22Rv1 (cell line): Measurements from ENCODE around the gene ZNF469.

Experiments used
- H3K27ac ChIP-seq: fragments of 450-650 bp; 2 replicates; pipeline ENCODE4 v1.5.1; 2017
- ZFX ChIP-seq: fragments of 450-650 bp; IDR thresholded peaks from 2 replicates; pipeline ENCODE4 v1.6.1; 2017; ENCODE audit warnings: antibody characterized with exemption, borderline replicate concordance
- TF ChIP-seq, protein P1 (sequence below): fragments of 450-650 bp; IDR thresholded peaks from 2 replicates; pipeline ENCODE4 v1.5.1; 2017; ENCODE audit warnings: mild to moderate bottlenecking

ZNF469 gene

DNA sequence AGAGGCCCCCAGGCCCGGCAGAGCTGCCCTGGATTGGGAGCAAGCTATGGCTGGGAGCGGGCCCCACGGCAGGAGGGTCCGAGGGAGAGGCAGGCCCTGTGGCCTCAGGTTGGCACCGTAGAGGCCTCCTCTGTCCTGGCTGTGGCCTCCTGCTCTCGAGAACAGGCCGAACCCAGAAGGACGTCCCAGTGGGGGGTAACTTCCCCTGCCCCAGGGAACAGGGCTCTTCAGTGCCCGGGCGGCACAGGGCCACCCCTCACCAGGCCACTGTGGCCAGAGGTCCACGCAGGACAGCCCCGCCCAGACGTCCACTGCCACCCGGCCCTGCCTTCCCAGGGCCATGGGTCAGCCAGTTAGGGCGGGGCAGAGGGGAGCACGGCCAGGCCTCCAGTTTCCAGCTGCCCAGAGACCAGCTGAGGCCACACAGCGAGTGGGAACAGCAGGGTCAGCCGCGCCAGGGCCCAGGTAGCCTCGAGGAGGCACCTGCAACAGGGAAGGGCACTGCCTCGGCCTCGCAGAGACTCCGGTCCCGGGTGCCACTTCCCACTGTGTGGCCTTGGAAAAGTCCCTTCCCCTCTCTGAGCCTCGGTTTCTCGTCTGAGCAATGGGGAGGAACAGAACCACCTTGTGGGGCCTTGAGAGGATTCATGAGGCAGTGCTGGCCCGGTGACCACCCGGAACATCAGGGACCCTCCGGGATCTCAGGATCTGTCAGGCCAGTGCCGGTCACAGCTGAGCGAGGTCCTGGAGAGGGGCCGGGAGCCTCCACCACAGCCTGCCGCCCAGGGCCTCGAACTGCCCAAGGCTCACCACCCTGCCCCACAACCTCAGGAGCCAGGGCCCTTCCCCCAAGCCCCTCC lies 32.0 kb downstream of the ZNF469 start:
- H3K27ac ChIP-seq = no peak overlapping the region
- TF ChIP-seq, protein P1, sequence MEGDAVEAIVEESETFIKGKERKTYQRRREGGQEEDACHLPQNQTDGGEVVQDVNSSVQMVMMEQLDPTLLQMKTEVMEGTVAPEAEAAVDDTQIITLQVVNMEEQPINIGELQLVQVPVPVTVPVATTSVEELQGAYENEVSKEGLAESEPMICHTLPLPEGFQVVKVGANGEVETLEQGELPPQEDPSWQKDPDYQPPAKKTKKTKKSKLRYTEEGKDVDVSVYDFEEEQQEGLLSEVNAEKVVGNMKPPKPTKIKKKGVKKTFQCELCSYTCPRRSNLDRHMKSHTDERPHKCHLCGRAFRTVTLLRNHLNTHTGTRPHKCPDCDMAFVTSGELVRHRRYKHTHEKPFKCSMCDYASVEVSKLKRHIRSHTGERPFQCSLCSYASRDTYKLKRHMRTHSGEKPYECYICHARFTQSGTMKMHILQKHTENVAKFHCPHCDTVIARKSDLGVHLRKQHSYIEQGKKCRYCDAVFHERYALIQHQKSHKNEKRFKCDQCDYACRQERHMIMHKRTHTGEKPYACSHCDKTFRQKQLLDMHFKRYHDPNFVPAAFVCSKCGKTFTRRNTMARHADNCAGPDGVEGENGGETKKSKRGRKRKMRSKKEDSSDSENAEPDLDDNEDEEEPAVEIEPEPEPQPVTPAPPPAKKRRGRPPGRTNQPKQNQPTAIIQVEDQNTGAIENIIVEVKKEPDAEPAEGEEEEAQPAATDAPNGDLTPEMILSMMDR = no peak
- TF ChIP-seq ZFX = no peak

DNA sequence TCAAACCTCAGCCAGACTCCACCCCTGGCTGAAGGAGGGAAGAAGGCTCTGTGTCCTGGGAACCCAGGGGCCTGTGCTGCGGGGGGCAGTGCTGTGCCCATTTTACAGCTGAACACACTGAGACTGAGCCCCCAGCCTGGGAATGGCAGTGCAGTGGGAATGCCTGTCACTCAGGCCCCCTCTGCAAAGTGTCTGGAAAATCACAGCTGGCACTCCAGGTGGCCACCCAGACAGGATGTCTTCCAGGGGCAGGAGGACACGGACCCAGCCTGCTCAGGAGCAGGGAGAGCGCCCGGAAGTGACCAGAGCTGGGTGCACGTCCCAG lies 32.6 kb downstream of the ZNF469 start:
- no peak for TF ChIP-seq ZFX
- no peak overlapping the region for H3K27ac ChIP-seq

DNA sequence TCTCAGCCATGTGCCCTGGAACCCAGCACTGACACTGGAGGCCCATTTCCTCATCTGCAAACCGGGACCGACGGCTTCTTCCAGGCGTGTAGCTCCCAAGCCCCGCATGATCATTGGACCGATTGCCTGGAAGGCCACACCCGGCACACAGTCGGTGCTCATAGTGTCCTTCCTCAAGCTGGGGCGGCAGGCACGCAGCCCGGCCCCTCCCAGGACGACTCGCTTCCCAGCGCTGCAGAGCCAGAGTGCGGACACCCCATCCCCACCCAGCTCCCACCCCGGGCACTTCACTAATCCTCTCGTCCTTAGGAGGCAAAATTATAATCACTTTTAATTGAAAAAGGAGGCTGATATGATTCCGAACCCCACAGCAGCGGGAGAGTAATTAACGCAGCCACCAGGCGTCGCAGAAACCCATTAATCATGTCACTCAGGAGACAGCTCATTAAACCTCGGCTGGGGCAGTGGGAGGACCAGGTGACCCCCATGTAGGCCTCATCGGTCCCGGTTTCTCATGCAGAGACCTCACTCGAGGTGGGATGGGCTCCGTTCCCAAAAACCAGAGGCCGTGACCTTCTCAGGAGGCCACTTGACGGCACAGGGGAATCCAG lies 33.1 kb downstream of the ZNF469 start:
- TF ChIP-seq, protein P1 = no peak
- no peak for TF ChIP-seq ZFX
- H3K27ac ChIP-seq = no peak overlapping the region

DNA sequence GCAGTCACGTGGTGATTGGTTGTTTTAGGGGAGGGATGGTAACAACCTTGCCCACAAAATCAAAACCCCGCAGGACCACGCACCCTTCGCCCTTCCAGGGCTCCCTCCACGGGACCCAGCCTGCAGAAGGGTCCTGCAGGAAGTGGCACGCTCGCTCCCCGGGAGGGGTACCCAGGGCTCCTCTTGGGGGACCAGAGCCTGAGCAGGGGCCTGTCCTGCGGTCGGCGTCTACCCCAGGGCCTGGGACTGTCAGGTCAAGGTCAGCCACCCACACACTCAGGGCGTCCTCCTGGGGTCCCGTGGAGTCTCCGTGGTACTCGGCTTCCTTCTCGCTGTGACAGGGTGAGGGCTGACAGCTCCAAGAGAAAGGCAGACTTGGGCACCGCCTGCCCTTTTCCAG lies 33.9 kb downstream of the ZNF469 start:
- no peak overlapping the region for H3K27ac ChIP-seq
- TF ChIP-seq ZFX = no peak
- TF ChIP-seq, protein P1 = no peak

DNA sequence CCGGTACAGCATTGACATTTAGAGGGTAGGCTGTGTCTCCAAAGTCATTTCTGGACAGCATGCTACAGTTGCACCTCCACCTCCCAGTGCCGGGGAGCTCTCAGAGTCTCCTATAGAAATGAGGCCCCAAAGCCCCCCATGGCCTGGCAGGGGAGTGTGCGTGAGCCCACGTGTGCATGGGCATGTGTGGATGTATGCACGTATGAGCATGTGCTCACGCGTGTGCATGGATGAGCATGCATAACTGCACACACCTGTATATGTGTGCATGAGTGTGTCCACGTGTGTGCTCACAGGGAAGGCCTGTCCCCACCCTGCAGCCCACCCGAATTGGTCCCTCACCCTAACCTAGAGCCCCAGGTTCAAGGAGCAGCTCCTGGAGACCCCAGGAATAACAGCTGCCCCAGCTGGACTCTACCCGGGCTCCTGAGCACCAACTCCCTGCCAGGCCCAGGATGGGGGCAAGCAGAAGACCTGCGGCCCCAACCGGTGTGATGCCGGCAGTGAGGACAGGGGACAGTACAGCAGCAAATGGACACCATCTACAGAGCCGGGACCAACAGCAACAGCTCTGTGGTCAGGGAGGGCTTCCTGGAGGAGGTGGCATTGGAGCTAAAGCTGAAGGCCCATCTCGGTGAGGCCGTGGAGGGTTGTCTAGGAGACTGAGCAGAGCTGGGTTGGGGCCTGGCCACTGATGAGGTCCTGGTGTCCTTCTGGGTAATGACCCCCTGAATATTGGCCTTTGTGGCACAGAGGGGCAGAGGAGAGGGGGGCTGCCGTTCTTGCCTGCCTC lies 35.1 kb downstream of the ZNF469 start:
- TF ChIP-seq ZFX = no peak
- TF ChIP-seq, protein P1 = no peak
- H3K27ac ChIP-seq = no peak overlapping the region

DNA sequence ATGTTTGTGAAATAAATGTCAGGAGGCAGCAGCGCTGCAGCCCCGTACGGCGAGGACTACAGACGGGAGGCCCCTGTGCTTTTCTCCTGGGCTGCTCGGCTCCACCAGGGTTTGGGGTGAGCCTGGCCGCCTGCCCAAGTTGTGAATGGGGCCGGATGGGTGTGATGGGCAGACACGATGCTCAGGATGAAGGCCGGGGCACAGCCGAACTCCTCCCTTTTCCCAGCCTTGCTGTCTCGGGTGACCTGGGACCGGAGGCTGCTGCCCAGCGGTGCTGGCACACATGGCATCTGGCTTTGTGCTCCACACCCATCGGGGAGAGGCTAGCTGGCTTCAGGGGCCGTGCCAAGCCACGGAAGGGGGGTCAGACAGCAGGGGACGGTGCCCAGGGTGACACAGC lies 36.1 kb downstream of the ZNF469 start:
- no peak for TF ChIP-seq ZFX
- TF ChIP-seq, protein P1 = no peak
- no peak overlapping the region for H3K27ac ChIP-seq

DNA sequence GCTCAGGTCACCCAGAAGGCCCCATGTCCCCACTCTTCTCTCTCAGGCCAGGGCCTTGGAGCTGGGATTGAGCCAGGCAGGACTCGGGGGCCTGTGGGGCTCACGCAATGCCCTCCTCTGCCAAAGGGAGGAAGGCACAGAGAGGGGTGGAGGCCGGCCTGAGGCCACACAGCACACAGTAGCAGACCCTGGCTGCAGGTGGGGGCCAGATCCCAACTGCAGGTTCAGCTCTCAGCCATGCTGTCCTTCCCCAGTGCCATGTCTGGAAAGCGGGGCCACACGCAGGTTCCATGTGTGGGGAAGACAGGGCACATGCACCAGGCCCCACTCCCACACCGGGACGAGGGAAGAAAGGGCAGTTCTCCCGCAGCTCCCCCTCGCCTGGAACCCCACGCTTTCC lies 37.0 kb downstream of the ZNF469 start:
- TF ChIP-seq ZFX = no peak
- TF ChIP-seq, protein P1 = no peak
- no peak overlapping the region for H3K27ac ChIP-seq
